Heart left ventricle (tissue), 13 donors: ENCODE measurements around the gene F7.

ENCODE experiments used
- POLR2A ChIP-seq, 2 donors: fragments of 450-650 bp; IDR thresholded peaks; one replicate each; pipeline ENCODE4 v1.6.1; 2017; ENCODE audit warnings: antibody characterized with exemption in 2 of 2, mild to moderate bottlenecking in 2 of 2, moderate library complexity in 2 of 2
- TF ChIP-seq, protein P1 (sequence below), 12 donors: fragments of 200-600 bp; sonication (generic) in 4 of 12; IDR thresholded peaks; one replicate each; pipeline versions ENCODE4 v1.5.0 to v1.8.0; 2018 to 2022; ENCODE audit warnings: antibody characterized with exemption in 12 of 12, mild to moderate bottlenecking in 5 of 12
- donor health status: ischemic (EF 13 %, LVEDD 7.1; RV severe dilation, severe dysfunction).
- donor health status: DM: no; HTN: yes; CAD: no.
- donor health status: DM: no; HTN: no; CAD: no.
- donor health status: ischemic (EF 25% LVEDD 6.9; RV normal size, moderate dysfunction).
- donor health status: ischemic (EF 25% LVEDD 5.7; RV mildly dilated, moderate dysfunction).
- donor health status: ischemic (EF 35%, LVEDD 5.7; RV mildly dilated, moderate dysfunction).
- donor health status: nonischemic (EF 11% LVEDD 7.7; RV severe dilation, severe dysfunction).
- donor health status: DM: yes; HTN: yes; CAD: no.
- donor health status: PGD.
- donor health status: ischemic (EF 29% LVEDD 5.4; RV normal size, mild dysfunction).
- donor health status: nonischemic (EF 23%, LVEDD 6.1; RV moderate dilation, normal function).

- TF ChIP-seq, protein P1, sequence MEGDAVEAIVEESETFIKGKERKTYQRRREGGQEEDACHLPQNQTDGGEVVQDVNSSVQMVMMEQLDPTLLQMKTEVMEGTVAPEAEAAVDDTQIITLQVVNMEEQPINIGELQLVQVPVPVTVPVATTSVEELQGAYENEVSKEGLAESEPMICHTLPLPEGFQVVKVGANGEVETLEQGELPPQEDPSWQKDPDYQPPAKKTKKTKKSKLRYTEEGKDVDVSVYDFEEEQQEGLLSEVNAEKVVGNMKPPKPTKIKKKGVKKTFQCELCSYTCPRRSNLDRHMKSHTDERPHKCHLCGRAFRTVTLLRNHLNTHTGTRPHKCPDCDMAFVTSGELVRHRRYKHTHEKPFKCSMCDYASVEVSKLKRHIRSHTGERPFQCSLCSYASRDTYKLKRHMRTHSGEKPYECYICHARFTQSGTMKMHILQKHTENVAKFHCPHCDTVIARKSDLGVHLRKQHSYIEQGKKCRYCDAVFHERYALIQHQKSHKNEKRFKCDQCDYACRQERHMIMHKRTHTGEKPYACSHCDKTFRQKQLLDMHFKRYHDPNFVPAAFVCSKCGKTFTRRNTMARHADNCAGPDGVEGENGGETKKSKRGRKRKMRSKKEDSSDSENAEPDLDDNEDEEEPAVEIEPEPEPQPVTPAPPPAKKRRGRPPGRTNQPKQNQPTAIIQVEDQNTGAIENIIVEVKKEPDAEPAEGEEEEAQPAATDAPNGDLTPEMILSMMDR (IDR thresholded peaks at IDR 0.05): no peak
- no peak for TF ChIP-seq POLR2A (IDR thresholded peaks at IDR 0.05)
Observed at GRCh38 chr13:113146750-113147149, 41.2 kb downstream of the F7 start.
